Measurements from ENCODE around the gene ANKRD23. TPM values are rescaled to one million over a fixed set of nuclear protein-coding genes. Genes with fewer than 3 reads are reported as not detected.

ANKRD23 gene
- total and polyA plus RNA-seq, 3 donors from 2014 or later = 5.3 to 7.5 (median 6.8) TPM

GRCh38 chr2:96888072-96889011 is 44.5 kb upstream of the ANKRD23 start:
- intact Hi-C loops (cut with DNase I; ENCODE audit: low total_unique reads) = no loop called here

GRCh38 chr2:96887493-96888012 is 43.7 kb upstream of the ANKRD23 start:
- Histone ChIP-seq H3K36me3 (ENCODE audit: low read depth, missing control alignments) (no peaks in the 10 kb centered on the region), H3K4me3 (no peak overlapping the region), H3K27me3 (no peaks in the 10 kb centered on the region), H3K4me1 (peaks cover 16% of the 10 kb centered on the region), H3K27ac (peak overlapping the region in 1 of 2 donors; percentile 61), H3K9me3 (no peaks in the 10 kb centered on the region)
- 47 to 59% methylated on average over 18 of the region's 18 CpGs for WGBS, 2 donors
- TF ChIP-seq POLR2A (IDR thresholded peaks at IDR 0.05) = no peak
- TF ChIP-seq CTCF (IDR thresholded peaks at IDR 0.05) = no peak
- DNase-seq = peak; percentile 46
- intact Hi-C loops (cut with DNase I; ENCODE audit: low total_unique reads) = no loop called here

More at GRCh38 chr2:96888072-96889011, 44.5 kb upstream of the ANKRD23 start:
- Histone ChIP-seq H3K4me1 (peaks cover 16% of the 10 kb centered on the region), H3K27me3 (no peaks in the 10 kb centered on the region), H3K36me3 (ENCODE audit: low read depth, missing control alignments) (no peaks in the 10 kb centered on the region), H3K9me3 (no peaks in the 10 kb centered on the region), H3K27ac (no peak overlapping the region), H3K4me3 (no peak overlapping the region)
- no peak for DNase-seq
- 70 to 75% methylated on average over 9 to 12 of the region's 12 CpGs for WGBS, 2 donors
- TF ChIP-seq CTCF (IDR thresholded peaks at IDR 0.05) = no peak
- TF ChIP-seq POLR2A (IDR thresholded peaks at IDR 0.05) = no peak

GRCh38 chr2:96885432-96886347 is 41.9 kb upstream of the ANKRD23 start:
- 92 to 94% methylated on average over 19 to 23 of the region's 23 CpGs for WGBS, 2 donors
- intact Hi-C loops (cut with DNase I; ENCODE audit: low total_unique reads) = no loop called here
- peaks cover 11% of the 10 kb centered on the region for H3K4me1 ChIP-seq

More at GRCh38 chr2:96885432-96886347, 41.9 kb upstream of the ANKRD23 start:
- no peaks in the 10 kb centered on the region for H3K27me3 ChIP-seq
- no peaks in the 10 kb centered on the region for H3K36me3 ChIP-seq (ENCODE audit: low read depth, missing control alignments)
- no peaks in the 10 kb centered on the region for H3K9me3 ChIP-seq
- no peak overlapping the region for H3K27ac ChIP-seq
- DNase-seq = no peak
- H3K4me3 ChIP-seq = no peak overlapping the region
- TF ChIP-seq POLR2A (IDR thresholded peaks at IDR 0.05) (no peak), CTCF (IDR thresholded peaks at IDR 0.05) (no peak)
